NCI-H1105 (cell line): Measurements from ENCODE around the gene CCL3.
A peak's percentile ranks its signal among the peaks of the same experiment; 100 is the strongest.
"Not testable (repeated sequence)": the region's sequence is repeated elsewhere in the genome, so short reads cannot be mapped to it uniquely, and the experiment has no call there.

Experiments
- DNase-seq: peaks from one replicate; lab custom pipeline; 2025; lab: John Stamatoyannopoulos, UW

The CCL3 gene

DNA sequence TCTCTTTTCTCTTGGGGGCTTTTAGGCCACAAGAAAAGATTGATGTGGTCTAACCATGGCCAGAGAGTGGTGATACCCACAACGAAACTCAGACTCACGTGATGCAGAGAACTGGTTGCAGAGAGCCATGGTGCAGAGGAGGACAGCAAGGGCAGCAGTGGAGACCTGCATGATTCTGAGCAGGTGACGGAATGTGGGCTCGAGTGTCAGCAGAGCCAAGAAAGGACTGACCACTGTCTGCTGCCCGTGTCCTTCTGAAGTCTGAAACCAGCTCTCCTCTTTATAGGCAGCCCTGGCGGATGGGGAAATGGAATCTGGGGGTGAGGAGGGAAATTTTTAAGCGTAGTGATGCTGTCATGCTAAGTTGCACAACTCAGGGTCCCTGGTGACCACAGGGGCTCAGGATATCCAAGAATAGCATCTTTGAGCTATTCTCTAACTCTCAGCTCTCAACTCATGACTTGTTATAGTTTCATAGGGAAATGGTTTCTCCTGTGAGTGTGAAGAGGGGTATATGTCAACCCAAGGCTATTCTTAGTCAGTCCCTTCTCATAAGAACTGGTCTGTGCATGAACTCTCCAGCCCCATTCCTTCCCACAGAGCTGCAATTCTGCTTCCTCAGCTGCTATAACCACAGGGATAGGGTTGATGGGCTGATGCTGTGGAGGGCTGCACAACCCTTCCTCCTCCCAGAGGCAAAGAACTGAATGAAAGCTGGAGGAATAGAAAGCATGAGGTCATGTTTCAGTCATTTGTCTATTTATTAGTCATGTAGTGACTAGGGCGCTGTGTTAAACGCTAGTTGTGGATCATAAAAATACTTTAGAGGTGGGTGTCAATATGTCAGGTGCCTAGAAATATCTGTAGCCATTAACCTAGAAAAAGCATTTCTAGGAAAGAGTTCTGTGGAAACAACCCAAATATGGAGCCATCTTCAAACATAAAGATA is at the start of gene CCL3:
CCL3 (minus strand) TSS at position 256 of the 949 bp plus-strand sequence; CDS start at position 171, 85 bp downstream.
- DNase-seq = no peak

DNA sequence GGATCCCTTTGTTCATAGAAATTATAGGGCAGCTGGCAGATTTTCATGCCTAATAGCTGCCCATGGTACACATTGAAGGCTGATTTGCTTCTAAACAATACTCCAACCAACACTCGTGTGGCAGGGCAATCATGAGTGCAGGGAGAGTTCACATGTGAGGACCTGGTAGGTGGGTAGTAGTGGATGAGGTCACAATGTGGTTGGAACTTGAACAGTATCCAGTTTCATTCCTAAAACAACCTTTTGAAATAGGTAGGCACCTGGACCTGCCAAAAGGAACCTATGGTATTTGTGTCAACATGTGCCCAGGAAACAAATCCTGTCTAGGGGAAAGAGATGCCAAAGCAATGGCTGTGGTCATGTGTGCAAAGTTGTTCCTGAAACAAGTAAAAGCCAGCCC is 46.5 kb upstream of the CCL3 start:
- no peak for DNase-seq

DNA sequence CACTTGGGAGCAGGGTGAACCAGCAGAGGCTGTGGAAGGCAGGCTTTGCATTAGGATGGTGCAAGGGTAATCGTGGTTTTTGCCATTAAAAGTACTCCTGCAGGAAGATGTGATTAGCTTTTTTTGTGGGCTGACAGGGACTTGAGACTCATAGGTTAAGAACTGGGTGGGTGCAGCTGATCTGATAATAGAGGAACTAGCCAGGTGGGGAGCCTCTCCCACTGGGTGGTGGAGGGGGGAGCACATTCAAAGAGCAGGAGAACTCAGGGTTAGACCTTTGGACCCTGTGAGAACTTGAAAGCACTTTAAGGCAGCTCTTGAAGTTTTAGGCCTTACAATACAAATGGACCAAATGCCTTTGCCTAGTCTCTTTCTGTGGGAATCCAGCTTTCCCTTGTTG is 46.1 kb upstream of the CCL3 start:
- DNase-seq = no peak

DNA sequence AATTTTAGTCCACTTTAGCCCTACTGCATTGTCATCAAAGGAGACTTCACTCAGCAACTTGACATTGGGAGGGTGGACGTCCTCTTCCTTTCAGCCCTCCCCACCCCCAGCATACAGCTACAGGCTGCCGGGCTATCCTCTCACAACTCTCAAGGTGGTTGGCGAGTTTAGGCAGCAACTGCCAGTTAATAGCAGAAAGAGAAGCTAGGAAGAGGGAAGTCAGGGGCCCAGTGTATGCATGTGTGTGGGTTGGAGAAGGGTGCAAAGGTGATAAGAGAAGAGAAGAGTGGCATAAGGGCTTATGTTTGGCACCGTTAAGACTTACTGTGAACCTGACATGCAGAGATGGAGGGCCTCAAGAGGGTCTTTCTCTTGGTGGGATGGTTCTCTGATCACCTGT is 45.5 kb upstream of the CCL3 start:
- no peak for DNase-seq

DNA sequence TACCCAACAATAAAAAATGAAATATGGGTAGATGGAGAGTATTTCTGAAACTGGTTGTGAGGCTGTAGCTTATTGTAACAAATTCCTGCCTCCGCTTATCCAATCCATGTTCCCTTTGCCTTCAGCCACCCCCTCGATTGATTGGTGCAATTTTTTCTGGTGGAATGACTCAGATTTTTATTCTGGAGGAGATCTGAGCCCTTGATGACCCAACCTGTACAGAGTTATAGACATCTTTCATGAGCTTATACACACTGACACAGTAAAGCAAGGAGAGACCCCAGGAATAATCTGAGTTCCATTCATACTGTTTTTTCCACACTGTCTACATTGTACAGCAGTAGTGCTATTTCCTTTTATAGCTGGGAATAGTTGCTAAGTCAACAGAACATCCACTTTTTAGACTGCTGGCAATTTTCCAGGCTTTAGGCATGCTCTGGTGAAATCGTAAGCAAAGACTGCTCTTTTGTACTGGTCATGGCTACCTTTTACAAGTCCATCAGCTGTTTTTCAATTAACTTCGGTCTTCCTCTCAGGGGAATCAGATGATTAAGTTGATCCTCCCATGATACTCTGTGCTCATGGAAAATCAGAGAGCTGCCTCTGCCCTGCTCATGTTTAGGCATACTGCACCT is 43.8 kb upstream of the CCL3 start:
- DNase-seq = peak; percentile 31

DNA sequence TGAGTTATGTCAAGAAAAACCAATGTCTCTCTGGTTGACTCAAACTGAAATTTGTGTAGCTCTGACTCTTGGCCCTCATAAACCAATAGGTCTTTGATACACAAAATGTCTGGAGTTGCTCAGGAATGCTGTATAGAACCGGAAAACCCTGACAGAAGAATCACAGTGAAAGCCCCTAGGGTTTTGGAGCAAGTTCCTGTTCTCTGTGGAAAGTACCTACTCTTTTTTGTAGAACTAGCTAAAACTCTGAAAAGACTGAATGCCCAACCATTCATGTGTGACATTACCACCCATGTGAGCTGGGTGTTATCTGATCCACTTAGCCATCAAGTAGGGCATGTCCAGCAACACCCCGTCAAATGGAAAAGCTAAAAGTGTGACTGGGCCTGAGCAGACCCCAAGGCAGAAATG is 42.5 kb upstream of the CCL3 start:
- no peak for DNase-seq

DNA sequence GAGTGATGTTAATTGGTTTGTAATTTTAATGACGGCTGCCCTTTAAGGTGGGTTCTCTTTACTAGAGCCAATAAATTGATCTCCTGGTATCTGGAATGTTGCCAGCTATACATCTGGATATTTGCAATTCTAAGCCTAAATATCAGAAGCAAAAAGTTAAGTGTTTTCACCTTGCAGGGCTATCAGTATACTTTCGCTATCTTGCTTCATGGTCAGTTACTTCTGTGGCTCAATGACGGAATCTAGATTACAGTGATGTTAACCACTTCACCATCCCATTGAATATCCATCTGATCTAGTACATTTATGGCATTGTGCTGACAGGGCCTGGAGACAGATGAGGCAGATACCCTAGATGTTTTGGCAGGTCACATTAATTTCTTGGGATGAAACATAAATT is 42.0 kb upstream of the CCL3 start:
- DNase-seq = no peak

DNA sequence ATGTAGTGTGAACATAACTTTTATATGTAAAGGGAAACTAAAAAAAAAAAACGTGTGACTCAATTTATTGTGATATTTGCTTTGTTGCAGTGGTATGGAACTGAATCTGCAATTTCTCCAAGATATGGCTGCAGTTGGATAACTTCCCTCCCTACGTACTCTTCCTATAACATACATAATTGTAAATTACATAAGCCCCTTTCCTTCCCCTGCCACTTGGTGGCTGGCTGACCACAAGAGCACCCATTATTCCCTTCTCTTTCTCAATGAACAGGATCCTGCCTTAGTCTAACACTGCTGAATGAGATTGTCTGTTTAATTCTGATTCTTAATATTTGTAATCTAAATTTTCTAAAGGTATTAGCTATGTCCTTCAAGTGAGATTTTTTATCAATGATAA is 41.5 kb upstream of the CCL3 start:
- no peak for DNase-seq

DNA sequence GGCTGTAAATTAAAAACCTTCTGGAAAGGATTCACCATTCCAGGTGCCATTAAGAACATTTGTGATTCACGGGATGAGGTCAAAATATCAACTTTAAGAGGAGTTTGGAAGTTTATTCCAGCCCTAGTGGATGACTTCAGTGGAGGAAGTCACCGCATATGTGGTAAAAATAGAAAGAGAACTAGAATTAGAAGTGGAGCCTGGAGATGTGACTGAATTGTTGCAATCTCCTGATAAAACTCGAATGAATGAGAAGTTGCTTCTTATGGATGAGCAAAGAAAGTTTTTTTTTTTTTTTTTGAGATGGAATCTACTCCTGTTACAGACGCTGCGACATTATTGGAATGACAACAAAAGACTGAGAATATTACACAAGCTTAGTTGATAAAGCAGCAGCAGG is 40.4 kb upstream of the CCL3 start:
- DNase-seq = no peak

DNA sequence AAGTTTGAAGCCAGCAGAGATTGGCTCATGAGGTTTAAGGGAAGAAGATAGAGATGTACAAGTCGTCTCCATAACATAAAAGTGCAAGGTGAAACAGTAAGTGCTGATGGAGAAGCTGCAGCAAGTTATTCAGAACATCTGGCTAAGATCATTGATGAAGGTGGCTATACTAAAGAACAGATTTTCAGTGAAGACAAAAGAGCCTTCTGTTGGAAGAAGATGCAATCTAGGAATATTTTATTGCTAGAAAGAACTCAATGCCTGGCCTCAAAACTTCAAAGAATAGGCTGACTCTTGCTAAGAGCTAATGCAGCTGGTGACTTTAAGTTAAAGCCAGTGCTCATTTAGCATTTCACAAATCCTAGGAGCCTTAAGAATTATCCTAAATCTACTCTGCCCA is 39.7 kb upstream of the CCL3 start:
- DNase-seq = no peak

DNA sequence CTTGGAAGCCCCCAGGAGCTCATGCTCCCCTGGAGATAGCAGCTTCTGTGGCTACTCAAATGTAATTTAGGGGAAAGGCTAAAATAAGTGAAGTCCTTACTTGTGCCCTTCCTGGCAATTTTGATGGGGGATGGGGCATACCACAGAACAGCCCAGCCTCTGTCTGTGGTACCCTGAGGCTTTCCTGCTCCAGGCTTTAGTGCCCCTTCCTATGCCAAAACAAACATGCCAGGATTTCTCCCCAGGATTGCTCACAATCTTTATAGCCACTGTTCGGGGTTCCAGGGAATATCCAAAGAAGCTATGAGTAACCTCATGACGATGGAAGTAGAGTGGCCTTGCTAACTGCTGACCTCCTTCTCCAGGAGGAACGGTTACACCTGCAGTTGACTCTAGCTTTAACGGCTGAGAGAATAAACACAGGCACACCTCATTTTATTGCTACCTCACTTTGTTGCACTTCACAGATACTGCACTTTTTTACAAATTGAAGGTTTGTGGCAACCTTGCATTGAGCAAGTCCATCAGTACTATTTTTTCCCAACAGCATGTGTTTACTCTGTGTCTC is 38.6 kb upstream of the CCL3 start:
- DNase-seq = no peak

DNA sequence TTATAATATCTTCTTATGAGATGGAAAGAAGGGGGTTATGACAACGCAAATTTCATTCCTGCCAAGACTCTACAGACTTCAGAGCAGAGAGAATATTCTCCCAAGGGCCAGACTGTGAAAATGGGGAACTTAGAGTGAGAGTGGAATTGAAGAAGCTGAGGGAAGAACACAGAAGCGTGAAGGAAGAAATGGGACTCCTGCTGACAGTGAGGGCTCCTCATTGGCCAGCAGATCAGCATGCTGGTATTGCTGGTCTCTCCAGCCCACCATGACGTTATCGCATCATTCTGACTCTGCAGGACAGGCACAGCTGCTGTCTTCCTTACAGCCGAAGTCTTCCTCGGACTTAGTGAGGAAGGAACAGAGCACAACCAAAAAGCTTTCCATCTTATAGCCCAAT is 38.0 kb upstream of the CCL3 start:
- DNase-seq = no peak

DNA sequence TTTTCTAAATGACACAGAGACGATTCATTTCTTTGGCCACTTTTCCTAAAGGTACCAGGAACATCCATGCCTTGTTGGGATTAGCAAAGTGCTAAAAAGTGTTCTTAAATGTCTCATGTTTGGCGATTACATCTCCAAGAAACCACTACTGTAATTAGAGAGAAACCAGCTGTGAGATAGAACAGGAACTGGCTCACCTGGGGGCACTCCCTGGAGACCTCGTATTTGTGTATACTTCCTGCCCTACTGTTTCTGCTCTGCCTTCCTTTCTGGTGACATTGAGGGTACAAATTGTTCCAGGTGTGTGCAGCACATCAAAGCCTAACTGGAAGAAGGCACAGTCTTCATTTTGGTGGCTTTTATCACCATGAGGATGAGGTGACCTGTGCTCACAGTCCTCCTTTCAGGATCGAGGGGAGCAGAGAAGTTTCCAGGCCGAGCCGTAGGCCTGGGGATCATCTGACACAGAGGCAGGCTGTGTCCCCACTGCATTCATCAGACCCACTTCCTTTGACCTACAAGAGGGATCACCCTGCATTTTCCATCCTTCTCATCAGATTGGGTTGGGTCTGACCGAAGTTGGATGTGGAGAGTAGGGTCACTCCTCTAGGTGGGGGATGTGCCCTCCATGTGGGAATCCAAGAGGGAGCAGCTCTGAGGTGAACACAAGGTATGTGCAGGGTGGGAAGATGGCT is 37.4 kb upstream of the CCL3 start:
- no peak for DNase-seq

DNA sequence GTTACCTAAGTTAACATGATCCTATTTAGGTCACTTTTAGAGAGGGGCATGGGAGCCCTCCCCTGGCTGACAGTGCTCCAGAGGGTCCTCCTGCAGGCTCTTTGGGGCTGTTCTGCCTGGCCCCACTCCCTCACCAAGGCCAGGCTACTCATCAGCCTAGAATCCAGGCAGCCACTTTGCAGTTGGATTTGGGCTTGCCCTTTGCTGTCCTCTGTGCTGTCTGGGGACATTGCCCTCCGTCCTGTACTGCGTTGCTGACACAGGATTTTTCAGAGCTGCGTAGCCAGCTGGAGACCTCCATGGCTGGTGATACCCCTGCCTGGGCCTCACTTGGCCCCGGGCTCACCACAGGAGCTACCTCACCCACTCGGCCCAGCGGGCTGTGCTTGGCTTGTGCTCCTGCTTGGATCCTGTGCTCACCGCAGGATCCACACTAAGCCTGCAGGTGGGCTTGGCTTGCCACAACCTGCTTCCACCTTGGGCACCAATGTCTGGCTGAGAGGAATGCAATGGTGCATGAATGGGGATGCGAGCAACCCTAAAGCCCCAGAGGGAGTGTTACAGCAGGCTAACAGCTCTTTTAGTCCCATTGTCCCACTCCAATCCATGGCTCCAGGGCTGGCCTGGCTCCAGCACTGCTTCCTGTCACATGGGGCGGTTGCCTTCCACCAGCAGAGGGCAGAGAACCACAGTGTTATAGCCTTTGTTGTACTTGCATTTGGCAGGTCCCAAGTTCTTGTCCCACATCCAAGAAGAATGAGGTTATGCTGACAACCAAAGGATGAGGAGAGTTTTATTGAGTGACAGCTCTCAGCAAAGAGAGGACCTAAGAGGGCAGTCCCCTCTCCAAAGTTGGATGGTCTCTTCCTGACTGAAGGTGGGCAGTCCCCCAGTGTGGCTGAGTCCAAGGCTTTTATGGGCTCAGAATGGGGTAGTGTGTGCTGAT is 35.2 kb upstream of the CCL3 start:
- no peak for DNase-seq

DNA sequence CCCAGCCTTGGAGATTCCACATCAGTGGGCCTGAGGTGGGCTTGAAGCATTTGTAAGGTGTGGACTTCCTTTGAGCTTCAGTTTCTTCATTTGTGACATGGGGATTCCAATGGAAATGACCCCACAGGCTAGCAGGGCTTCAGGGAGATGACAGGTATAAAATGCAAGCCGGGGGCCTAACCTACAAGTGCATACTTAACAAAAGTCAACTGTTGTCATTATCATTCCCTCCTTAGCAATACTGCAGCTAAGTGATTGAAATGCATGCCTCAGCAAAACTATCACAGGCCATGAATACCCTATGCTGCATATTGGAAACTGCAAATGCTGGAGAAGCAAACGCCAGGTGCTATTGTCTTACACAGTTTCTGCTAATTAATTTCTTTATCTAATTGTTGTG is 33.5 kb upstream of the CCL3 start:
- no peak for DNase-seq

DNA sequence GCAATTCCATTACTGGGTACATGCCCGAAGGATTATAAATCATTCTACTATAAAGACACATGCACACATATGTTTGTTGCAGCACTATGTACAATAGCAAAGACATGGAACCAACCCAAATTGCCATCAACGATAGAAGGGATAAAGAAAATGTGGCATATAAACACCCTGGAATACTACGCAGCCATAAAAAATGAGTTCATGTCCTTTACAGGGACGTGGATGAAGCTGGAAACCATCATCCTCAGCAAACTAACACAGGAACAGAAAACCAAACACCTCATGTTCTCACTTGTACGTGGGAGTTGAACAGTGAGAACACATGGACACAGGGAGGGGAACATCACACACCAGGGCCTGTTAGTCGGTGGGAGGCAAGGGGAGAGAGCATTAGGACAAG is 31.2 kb upstream of the CCL3 start:
- not testable (repeated sequence) for DNase-seq

DNA sequence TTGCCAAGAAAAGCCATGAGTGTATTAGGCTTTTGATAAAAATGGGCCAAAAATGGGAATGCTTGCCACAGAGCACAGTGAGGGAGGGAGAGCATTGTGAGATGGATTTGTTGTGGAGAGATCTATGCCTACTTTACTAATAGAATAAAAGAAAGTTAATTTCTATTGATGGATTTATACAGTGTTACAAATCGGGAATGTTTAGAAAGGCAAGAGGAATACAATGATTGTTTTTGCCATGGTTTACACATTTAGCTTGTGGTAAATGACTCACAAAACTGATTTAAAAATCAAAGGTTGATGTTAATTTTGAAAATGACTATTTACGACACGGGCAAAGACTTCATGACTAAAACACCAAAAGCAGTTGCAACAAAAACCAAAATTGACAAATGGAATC is 30.3 kb upstream of the CCL3 start:
- DNase-seq = no peak

DNA sequence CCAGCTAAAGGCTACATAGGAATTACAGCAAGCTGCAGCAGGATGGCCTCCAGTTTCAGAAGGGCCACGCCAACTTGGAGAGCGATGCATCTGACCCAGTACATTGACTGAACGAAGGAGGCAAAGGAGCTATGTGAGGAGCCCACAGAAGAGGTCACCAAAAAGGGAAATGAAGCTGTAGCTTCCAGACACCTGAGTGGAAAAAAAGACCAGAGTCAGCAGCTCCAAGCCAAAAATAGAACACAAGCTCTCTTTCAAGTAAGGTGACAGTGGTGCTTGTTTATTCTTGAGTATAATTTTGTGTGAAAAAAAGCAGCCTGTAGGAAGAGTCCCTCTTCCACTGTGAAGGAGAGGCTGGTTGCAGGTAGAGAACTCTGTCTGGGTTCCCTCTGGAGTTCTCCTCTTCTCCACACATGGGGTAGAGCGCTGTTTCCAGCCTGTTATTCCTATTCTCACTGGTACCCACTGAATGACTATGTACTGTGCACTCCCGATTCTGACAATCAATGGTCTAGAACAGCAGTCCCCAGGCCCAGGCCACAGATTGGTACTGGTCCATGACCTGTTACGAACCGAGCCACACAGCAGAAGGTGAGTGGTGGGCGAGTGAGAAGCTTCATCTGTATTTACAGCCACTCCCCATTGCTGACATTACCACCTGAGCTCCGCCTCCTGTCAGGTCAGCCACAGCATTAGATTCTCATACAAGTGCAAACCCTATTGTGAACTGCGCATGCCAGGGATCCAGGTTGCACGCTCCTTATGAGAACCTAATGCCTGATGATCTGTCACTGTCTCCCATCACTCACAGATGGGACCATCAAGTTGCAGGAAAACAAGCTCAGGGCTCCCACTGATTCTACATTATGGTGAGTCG is 28.8 kb upstream of the CCL3 start:
- no peak for DNase-seq

DNA sequence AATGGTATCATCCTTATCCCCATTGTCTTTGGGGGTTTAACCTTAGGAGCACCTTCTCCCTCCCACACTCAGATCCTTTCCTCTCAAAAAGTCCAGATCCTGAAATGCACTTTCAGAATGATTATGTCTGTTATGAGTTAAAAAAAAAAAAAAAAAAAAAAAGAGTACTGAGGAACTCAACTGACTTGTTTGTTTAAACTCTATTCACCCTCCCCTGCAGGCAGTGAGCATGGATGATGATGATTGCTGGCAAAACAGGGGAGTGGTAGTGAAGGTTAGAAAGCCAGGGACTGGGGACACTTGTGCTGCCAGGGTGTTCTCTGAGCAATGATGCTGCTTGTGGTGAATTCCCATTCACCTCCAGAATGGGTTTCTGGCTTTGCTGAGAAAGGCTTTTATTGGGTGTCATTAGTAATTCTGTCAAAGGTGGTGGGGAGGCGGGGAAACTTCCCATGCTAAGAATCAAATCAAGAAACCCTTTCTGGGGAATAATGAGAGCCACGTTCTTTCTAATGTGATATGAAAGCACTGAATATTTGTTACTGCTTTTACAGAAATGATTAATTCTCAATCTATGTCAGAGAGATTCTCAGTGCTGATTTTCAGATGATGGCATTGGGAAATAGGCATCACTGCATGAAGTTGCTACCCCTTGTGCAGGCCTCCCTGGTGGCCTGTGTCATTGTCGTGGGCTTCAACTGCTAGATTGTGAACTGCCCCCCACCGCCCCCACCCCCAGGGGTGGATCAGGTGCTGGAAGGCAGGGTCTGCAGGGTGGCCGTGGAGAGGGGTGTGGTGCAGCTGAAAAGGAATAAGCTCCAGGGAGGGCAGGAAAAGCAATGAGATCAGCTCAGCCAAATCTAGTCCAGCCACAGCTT is 27.8 kb upstream of the CCL3 start:
- DNase-seq = no peak

DNA sequence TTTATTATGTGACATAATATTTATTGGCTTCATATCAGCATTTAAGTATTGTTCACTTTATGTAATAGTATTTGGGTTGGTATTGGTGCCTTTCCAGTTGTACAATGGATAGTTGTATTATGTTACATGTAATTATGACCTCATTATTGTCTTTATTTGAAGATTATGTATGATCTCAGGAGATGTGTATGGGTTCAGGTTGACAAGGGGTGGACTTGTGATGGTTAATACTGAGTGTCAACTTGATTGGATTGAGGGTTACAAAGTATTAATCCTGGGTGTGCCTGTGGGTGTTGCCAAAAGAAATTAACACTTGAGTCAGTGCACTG is 25.7 kb upstream of the CCL3 start:
- DNase-seq = not testable (repeated sequence)
